Endothelial cell (in vitro differentiated cells): ENCODE data around the gene SRCAP. TPM values are rescaled to one million over a fixed set of nuclear protein-coding genes. Genes with fewer than 3 reads are reported as not detected.

Experiments
- DNase-seq: peaks from one replicate; pipeline ENCODE4 v3.0.0; 2021; ENCODE audit warnings: low spot score
- H3K27ac Mint-ChIP-seq: one replicate; pipeline ENCODE4 v1.8.0; 2021; ENCODE audit warnings: mixed read lengths, inconsistent platforms; ENCODE audit not compliant: unreplicated experiment
- H3K27me3 Mint-ChIP-seq: one replicate; pipeline ENCODE4 v1.8.0; 2021; ENCODE audit warnings: mild to moderate bottlenecking, moderate library complexity, mixed read lengths, inconsistent platforms; ENCODE audit not compliant: unreplicated experiment
- H3K36me3 Mint-ChIP-seq: one replicate; pipeline ENCODE4 v1.8.0; 2021; ENCODE audit warnings: mild to moderate bottlenecking, low read depth, mixed read lengths, inconsistent platforms; ENCODE audit not compliant: unreplicated experiment
- H3K4me1 Mint-ChIP-seq: one replicate; pipeline ENCODE4 v1.8.0; 2021; ENCODE audit warnings: mild to moderate bottlenecking, mixed read lengths, inconsistent platforms; ENCODE audit not compliant: unreplicated experiment
- H3K4me3 Mint-ChIP-seq: one replicate; pipeline ENCODE4 v1.8.0; 2021; ENCODE audit warnings: mild to moderate bottlenecking, mixed read lengths, inconsistent platforms; ENCODE audit not compliant: unreplicated experiment
- H3K9me3 Mint-ChIP-seq: one replicate; pipeline ENCODE4 v1.8.0; 2021; ENCODE audit warnings: mixed read lengths, inconsistent platforms; ENCODE audit not compliant: unreplicated experiment
- total RNA-seq: library from RNA; stranded (reverse); fragmentation: NEBNext Ultra II Directional; extraction: Animal tissue kit (Norgen Biotek cat#: 25700); gene quantifications from one replicate; pipeline ENCODE4 v1.2.1, GENCODE V29; 2021; ENCODE audit not compliant: unreplicated experiment
- TF ChIP-seq, protein P1 (sequence below): fragments of 200-600 bp; sonication (generic); IDR thresholded peaks from one replicate; pipeline ENCODE4 v1.5.0; 2021; ENCODE audit warnings: antibody characterized with exemption; ENCODE audit not compliant: unreplicated experiment

Gene SRCAP
- total RNA-seq, 1 donor from 2014 or later: 62.2 TPM

DNA sequence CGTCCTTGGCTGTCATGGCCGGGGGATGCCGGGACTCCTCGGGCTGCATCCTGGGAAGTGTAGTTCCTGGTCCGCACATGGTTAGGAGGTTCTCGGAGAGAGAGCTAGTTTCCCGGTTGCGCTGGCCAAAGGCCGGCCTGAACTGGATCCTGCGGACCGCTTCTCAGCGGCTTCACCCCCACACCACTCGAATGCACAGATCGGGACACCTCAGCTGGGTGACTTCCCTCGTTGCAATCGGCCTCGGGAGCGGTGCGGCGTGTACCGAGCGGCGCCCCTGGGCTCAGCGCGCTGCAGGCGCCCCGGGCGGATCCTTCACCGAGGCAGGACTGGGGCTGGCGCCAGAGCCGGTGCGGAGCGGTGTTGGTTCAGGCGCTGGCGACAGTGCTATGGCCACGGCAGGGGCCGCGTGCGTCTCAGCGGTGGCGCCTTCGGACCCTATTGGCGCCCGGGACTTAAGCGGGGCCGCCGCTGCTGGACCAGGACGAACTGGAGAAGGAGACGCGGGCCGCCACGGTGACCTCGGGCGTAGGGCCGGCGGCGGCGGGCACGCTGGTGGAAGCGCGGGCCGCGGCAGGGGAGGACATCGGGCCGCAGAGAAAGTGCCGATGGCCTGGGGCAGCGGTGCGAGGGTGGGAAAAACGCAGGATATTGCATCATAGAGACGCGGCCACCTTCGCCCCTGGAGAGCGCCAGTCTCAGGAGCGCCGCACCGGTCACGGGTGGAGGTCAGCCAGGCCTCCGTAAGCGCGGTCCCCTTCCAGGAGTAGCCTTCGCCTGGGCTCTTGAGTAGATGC, 76.6 kb downstream of the SRCAP start:
- TF ChIP-seq, protein P1, sequence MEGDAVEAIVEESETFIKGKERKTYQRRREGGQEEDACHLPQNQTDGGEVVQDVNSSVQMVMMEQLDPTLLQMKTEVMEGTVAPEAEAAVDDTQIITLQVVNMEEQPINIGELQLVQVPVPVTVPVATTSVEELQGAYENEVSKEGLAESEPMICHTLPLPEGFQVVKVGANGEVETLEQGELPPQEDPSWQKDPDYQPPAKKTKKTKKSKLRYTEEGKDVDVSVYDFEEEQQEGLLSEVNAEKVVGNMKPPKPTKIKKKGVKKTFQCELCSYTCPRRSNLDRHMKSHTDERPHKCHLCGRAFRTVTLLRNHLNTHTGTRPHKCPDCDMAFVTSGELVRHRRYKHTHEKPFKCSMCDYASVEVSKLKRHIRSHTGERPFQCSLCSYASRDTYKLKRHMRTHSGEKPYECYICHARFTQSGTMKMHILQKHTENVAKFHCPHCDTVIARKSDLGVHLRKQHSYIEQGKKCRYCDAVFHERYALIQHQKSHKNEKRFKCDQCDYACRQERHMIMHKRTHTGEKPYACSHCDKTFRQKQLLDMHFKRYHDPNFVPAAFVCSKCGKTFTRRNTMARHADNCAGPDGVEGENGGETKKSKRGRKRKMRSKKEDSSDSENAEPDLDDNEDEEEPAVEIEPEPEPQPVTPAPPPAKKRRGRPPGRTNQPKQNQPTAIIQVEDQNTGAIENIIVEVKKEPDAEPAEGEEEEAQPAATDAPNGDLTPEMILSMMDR: no peak
- H3K27me3 Mint-ChIP-seq: peaks cover 15% of the 10 kb centered on the region
- DNase-seq: peak; percentile 77
- H3K9me3 Mint-ChIP-seq: no peaks in the 10 kb centered on the region
- H3K4me1 Mint-ChIP-seq: peaks cover 14% of the 10 kb centered on the region
- H3K27ac Mint-ChIP-seq: peak overlapping the region; percentile 48
- peak overlapping the region; percentile 92 for H3K4me3 Mint-ChIP-seq
- peaks cover 33% of the 10 kb centered on the region for H3K36me3 Mint-ChIP-seq

- H3K27me3 Mint-ChIP-seq: peaks cover 15% of the 10 kb centered on the region
- H3K4me1 Mint-ChIP-seq: peaks cover 14% of the 10 kb centered on the region
- TF ChIP-seq, protein P1: no peak
- H3K9me3 Mint-ChIP-seq: no peaks in the 10 kb centered on the region
- H3K4me3 Mint-ChIP-seq: peak overlapping the region; percentile 74
- DNase-seq: no peak
- H3K36me3 Mint-ChIP-seq: peaks cover 19% of the 10 kb centered on the region
- no peak overlapping the region for H3K27ac Mint-ChIP-seq
Observed at GRCh38 chr16:30777591-30778297, 78.8 kb downstream of the SRCAP start.

GRCh38 chr16:30778549-30779244, 79.7 kb downstream of the SRCAP start:
- peaks cover 9% of the 10 kb centered on the region for H3K4me1 Mint-ChIP-seq
- H3K9me3 Mint-ChIP-seq: no peaks in the 10 kb centered on the region
- DNase-seq: no peak
- peaks cover 17% of the 10 kb centered on the region for H3K27me3 Mint-ChIP-seq
- H3K36me3 Mint-ChIP-seq: peaks cover 19% of the 10 kb centered on the region
- no peak overlapping the region for H3K4me3 Mint-ChIP-seq
- TF ChIP-seq, protein P1: no peak
- H3K27ac Mint-ChIP-seq: no peak overlapping the region

- peaks cover 21% of the 10 kb centered on the region for H3K36me3 Mint-ChIP-seq
Observed at GRCh38 chr16:30779596-30779995, 80.6 kb downstream of the SRCAP start.

More at GRCh38 chr16:30779596-30779995, 80.6 kb downstream of the SRCAP start:
- H3K27me3 Mint-ChIP-seq: peaks cover 18% of the 10 kb centered on the region
- TF ChIP-seq, protein P1: no peak
- DNase-seq: no peak
- H3K9me3 Mint-ChIP-seq: no peaks in the 10 kb centered on the region
- no peak overlapping the region for H3K27ac Mint-ChIP-seq
- H3K4me3 Mint-ChIP-seq: no peak overlapping the region
- peaks cover 9% of the 10 kb centered on the region for H3K4me1 Mint-ChIP-seq
